GM19452 (cell line): ENCODE data around the gene MYLK.
"Not testable (repeated sequence)": the region's sequence is repeated elsewhere in the genome, so short reads cannot be mapped to it uniquely, and the experiment has no call there.

ENCODE experiments used
- ATAC-seq: cut with Tn5 transposase; IDR thresholded peaks from one replicate; pipeline ENCODE4 v1.9.1; 2021; ENCODE audit not compliant: unreplicated experiment

The MYLK gene

DNA sequence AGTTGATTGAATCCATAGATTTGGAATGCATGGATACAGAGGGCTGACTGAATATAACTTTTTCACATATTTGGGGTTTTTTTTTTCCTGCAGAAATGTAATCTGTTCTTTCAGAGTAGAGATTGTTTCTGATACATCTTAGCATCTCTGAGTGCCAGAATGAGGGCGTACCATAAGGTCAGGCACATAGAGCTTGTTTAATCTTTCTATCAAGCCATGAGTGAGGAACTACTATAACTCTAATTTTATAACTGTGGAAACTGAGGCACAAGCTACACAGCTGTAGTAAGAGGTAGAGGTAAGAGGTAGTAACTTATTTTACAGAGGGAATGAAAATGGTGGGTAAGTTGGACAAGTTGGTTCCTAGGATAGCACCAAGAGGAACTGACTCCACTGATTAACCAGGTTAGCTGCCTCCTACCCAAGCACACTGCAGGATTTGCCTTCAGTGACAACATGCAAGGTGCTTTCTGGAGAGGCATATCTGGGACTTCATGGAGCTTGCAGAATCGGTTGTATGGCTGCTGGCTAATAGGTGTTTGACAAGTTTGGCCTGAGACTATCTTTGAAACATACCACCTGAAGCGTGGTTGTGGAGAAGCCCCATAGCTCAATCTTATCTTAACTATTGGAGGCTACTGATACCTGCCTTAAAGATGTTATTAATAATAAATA is 275.7 kb downstream of the MYLK start:
- no peak for ATAC-seq

DNA sequence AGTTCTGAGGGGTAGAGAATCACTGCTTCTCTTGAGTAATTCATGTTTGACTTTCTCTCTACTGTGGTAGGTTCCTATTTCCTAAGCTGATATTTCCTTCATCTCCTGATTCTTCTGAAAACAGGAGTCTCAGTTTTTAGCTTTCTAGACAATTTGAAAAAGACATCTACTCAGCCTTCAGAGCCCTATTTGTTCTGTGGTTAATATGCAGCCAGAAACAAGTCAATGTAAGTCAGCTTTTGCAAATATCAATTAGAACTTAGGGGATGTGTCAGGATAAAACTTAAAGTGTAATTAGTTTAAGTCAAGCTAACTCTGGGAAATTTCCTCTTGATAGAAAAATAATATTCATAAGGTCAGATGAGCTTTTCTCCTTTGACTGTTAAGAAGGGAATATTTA is 277.6 kb downstream of the MYLK start:
- ATAC-seq: no peak

DNA sequence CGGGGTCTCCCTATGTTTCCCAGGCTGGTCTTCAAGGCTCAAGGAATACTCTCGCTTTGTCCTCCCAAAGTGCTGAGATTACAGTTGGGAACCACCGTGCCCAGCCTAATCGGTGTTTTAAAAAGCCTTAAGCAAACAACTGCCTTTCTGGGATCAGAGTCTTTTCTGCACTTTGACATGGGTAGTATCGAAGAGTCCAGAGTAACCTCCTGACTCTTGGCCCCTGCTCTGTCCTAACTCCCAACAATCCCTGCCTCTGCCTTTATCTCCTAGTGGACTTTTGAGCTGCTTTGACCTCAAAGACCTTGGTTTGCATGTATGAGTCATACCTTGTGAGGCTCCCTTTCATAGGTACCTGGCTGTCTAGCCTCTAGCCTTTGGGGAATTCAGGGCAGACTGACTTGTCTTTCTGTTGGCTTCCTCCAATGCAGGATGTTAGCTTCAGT is 278.3 kb downstream of the MYLK start:
- ATAC-seq: peak; percentile 70

DNA sequence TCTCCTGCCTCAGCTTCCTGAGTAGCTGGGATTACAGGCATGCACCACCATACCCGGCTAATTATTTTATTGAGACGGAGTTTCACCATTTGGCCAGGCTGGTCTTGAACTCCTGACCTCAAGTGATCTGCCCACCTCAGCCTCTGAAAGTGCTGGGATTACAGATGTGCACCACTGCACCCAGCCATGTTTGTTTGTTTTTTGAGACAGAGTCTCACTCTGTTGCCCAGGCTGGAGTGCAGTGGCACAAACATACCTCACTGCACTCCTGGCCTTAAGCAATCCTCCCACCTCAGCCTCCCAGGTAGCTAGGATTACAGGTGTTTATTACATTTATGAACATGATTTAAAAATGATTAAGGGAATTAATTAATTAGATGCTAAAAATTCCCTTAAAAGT is 281.0 kb downstream of the MYLK start:
- ATAC-seq: not testable (repeated sequence)

DNA sequence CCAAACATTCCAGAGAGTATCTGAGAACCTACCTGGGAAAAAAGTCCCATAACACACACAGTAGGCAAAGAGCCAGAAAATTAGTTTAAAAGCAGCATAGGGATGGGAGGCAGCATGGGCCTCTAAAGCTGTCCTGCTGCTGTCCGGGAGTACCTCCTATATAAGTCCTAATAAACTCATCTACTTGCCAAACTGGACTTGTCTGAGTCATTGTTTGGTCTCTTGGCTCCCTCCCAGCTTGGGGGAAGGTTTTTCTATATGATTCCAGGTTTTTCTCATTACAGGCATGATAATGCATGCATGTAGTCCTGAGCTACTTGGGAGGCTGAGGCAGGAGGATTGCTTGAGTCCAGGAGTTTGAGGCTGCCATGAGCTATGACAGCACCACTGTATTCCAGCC is 281.8 kb downstream of the MYLK start:
- ATAC-seq: no peak

DNA sequence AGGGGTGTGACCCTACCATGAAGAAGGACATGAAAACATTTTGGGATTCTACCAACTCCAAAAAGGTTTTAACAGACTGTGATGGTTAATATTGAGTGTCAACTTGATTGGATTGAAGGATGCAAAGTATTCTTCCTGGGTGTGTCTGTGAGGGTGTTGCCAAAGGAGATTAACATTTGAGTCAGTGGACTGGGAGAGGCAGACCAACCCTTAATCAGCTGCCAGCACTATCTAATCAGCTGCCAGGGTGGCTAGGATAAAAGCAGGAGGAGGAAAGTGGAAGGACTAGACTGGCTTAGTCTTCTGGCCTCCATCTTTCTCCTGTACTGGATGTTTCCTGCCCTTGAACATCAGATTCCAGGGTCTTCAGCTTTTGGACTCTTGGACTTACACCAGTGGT is 283.3 kb downstream of the MYLK start:
- not testable (repeated sequence) for ATAC-seq

DNA sequence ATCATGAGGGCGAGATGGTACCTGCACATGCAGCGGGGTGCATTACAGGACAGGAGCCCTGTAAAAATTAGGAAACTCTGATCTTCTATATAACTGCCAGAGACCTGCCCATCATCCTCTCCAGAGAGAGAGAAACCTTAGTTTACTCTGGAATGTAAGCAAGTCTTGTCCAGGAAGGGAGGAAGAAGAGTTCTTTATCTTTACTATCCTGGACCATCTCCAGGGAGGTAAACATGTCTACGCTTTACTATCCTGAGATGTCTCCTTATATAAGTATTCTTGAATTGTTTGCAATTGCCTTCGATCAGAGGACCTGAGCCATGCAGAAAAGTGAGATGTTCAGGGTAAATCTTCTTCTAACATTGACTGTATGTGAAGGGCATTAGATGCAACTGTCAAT is 286.6 kb downstream of the MYLK start:
- ATAC-seq: no peak

DNA sequence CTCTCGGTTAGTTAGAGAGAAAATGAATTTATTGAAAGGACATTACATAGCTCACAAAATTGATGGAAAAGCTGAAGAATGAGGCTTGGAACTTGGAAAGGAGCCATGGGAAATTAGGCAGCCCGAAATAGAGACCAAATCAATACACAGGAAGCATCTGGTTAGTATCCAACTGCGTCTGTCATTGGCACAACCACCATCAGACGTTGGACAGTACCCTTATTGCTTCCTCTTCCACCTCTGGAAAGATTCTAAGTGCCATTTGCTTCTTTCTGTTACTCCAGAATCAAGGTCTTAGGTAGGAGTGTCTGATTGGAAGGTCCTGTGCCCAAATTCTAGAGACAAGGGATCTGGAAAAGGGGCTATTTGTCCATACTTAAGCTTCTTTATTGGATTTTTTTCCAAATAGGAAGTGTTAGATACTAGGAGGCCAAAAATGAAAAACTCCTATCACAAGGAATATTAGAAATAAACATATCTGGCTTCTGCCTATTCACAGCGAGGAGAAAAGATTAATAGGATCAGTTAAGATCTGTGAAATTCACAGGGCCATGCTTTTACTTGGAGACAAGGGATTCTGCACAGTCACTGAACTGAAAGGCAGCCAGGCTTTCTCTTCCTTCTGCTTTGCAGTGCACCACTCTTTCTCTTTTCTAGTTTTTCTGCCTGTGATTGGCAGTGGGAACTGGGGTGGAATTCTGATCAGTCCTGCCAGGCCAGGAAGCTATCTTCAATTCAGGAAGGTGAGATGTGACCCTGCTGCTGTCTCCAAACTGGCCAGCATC is 288.5 kb downstream of the MYLK start:
- no peak for ATAC-seq

DNA sequence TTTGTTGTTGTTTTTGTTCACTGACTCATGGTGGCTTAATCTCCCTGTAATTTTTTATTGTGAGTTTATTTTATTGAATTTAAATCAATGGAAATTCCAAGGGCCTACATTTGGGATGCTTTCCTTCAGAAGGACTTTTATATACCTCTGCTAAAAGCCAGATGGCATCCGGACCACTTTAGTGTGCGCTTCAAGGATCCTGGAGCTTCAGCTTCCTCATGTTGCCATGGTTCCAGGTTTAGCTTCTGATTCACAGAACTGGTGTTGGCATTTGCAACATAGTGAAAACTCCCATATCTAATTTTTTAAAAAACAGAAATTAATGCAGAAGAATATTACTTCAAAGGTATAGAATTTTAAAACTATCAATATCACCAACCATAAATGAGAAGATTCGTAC is 290.8 kb downstream of the MYLK start:
- ATAC-seq: no peak

DNA sequence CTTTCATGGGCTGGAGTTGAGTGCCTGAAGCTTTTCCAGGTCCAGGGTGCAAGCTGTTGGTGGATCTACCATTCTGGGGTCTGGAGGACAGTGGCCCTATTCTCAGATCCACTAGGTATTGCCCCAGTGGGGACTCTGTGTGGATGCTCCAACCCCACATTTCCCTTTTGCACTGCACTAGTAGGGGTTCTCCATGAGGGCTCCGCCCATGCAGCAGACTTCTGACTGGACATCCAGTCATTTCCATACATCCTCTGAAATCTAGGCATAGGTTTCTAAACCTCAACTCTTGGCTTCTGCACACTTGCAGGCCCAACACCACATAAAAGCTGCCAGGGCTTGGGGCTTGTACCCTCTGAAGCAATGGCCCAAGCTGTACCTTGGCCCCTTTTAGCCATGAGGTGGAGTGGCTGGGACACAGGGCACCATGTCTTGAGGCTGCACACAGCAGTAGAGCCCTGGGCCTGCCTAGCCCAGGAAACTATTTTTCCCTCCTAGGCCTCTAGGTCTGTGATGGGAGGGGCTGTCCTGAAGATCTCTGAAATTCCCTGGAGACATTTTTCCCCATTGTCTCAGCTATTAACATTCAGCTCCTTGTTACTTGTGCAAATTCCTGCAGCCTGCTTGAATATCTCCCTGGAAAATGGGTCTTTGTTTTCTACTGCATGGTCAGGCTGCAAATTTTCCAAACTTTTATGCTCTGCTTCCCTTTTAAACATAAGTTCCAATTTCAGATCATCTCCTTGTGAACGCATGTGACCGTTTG is 293.3 kb downstream of the MYLK start:
- ATAC-seq: no peak

DNA sequence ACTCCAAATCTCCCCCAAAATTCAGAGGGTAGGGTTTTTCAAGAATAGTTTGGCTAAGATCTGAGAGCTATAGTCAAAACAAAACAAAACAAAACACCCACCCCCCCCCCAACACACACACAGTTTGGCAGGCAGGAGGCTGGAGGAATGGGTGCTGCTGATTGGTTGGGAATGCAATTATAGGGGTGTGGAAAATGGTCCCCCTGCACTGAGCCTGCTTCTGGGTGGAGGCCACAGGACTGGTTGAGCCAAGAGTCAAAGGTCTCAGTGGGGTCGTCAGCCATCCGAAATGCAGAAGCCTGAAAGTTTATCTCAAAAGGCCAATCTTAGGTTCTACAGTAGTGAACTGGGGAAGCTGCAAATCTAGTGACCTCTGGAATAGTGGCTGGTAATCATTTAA is 296.7 kb downstream of the MYLK start:
- ATAC-seq: no peak

DNA sequence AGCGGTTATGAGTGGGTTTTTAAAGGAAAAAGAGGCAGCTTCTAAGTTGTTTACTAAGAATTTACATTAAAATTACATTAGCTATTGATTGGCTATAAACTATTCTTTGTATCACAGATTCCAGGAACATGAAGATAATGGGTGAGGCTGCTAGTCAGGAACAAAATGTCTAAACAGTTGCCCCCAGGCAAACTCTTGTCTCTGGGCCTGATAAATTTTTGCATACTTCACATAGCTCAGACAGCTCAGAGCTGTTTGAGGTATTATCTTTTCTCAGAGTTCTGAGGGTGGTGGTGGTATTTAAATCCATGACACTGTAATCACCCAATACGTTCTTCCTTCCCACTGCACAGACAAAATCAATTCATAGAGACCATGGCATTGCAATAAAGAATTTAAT is 297.2 kb downstream of the MYLK start:
- ATAC-seq: no peak

DNA sequence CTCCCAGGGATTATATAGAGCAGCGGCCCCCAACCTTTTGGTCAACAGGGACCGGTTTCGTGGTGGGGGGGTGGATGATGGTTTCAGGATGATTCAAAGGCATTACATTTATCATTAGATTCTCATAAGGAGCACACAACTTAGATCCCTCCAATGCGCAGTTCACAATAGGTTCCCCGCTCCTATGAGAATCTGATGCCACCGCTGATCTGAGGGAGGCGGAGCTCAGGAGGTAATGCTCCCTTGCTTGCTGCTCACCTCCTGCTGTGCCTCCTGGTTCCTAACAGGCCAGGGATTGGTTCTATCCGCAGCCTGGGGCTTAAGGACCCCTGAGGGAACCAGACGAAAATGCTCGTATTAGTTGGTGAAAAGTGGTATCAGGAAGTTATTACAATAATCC is 298.0 kb downstream of the MYLK start:
- no peak for ATAC-seq

DNA sequence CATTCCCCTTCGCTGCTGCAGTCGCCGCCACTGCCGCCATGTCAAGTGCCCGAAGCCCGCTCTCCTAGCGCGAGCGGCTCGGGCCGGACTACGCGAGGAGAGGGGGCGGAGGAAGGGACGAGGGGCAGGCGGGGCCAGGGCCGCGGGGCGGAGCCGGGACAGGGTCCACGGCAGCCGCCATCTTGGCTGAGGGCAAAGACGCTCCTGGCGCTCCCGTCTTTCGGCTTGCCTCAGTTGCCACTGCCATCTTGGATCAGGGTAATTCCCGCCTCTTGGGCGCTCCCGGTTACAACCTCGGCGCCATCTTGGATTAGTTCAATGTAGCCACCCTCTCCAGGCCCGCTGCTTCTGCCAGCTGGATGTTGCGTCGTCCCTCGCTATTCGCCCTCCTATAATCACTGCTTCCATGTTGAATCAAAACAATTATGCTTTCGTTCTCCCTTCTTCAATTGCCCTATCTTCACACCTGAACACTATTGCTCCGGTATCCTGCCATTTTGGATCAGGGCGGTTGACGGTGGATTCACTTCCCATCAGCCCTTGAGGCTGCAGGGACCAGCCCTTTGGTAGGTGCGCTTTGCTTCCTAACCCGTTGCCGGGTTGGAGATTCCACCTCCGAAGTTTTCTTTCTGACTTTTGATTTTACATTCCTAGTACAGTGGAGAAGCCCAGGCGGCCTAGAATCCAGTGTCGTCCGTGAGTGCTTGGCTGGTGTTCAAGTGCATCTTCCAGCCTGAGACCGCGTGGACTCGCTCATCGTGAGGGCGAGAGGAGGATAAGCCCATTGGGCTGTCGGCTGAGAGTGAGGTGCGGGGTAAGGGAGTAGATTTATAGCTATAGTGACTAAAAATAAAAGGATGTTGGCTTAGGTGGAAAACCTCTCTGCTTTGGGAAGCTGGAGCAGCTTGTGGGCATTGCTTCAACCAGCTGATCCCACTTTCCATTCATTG is 298.9 kb downstream of the MYLK start, which contains the start of gene HACD2:
HACD2 (minus strand) TSS at position 66 of the 950 bp plus-strand sequence; CDS start at position 40, 26 bp downstream.
- peak; percentile 92 for ATAC-seq

DNA sequence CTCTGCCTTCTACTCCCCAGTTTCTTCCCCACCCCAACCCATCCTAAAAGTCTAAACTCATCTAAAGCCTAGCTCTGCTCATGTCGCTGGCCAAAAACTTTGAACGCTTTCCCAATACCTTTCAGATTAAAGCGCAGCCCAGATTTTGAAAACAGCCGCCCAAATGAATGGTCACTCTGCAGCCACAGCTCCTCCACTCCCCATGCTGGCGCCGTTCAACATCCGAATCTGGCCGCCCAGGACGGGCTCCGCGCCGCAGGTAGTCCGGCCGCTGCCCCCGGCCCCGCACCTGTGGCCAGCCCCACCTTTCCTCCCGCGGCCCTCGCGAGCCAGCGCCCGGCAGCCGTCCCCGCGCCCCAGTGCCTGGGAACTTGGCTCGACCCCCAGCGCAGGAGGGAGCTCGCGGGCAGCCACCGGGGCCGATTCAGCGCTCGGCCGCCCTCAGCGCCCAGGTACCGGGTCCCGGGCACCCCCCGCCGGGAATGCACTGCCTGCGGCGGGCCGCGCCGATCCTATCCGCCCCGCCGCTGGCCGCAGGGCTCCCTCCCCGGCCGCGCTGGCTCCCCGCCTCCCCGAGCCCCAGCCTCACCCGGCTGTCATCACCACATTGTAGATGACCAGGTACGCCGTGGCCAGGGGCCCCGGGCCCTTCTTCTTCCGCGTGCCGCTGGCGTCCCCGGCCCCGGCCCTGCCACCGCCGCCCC is 299.7 kb downstream of the MYLK start:
- ATAC-seq: peak; percentile 31

DNA sequence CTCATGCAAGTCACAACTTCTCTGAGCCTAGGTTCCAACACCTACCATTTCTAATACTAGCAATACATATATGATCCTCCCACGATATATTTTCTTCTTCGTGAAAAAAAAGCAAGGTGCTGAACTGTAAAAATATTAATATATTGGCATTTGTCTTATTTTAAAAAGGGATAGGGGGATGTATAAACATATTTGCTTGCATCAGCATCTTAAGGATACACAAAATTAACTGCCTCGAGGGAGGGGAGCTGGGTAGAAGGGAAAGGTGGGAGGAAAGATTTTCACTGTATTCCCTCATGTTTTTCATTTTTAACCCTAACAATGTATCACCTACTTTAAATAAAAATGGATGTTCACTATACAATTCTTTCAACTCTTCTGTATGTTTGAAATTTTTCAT is 300.6 kb downstream of the MYLK start:
- ATAC-seq: no peak

DNA sequence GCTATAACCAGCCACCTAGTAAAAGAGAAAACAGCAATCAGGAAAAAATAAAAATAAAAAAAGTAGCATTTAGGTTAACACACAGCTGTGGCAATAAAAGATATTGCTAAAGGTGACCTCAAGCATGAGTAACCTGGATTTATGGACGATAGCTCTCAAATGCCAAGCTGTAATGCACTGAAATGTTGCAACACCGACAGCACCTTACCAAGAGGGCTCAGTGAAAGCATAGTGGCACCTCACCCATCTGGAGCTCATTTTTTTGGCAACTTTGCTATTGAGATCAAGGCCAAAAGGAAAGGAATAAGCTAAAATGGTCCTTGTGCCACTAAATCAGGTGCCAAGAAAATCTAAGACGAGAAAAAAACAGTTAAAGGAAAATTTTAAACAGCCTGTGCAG is 301.8 kb downstream of the MYLK start:
- ATAC-seq: no peak

DNA sequence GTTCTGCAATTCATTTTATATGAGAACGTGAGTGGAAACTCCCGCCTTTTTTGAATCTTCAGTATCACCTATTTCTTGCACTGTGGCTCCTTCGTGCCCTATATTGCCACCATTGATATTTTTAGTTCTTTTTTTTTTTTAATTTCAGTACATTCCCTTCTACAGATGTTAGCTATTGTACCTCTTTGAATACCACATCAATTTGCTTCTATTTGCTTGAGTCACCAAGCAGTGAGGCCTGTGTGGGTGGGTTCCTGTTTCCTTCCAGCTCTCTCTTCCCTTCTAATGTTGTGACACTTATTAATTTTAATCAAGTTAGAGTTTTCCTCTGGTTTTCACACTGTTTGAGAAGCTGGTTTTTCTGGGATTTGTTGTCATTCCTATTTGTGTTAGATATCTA is 308.0 kb downstream of the MYLK start:
- ATAC-seq: no peak

DNA sequence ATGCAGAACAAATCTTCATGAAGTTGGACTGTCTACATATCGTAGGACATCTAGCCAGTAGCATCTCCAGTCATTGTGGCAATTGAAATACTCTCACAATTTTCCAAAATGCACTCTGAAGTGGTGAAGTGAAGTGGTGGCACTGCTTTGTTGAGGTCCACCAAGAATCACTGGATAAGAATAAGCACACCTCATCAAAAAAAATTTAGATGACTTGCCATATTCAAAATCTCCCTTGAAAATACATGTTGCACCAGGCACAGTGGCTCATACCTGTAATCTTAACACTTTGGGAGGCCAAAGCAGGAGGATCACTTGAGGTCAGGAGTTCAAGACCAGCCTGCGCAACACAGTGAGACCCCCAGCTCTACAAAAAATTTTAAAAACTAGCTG is 312.2 kb downstream of the MYLK start:
- no peak for ATAC-seq
